Body of pancreas (tissue), 4 donors: ENCODE results near the gene IL17B. TPM values are rescaled to one million over a fixed set of nuclear protein-coding genes. Genes with fewer than 3 reads are reported as not detected.

Experiments used
- ATAC-seq: fragments of 150-250 bp; one replicate; pipeline ENCODE4 v1.9.1; 2016
- DNase-seq, 4 donors: peaks; one replicate each; pipeline ENCODE4 v3.0.0-alpha.2; 2019
- H3K27ac ChIP-seq, 4 donors: fragments of 200-600 bp; sonication (generic); 1 replicate in 3 of 4; 2 replicates in 1 of 4; pipeline versions ENCODE4 v1.5.1 to v1.6.1; 2016 to 2019; ENCODE audit warnings: mild to moderate bottlenecking in 1 of 4, mixed read lengths in 1 of 4, moderate library complexity in 1 of 4
- H3K27me3 ChIP-seq, 2 donors: fragments of 200-600 bp; sonication (generic); one replicate each; pipeline ENCODE4 v1.6.0; 2016; ENCODE audit warnings: mild to moderate bottlenecking in 1 of 2
- H3K36me3 ChIP-seq, 2 donors: fragments of 200-600 bp; sonication (generic); replicated peaks in 1 of 2; 2 replicates each; pipeline ENCODE4 v1.5.1; 2016; ENCODE audit warnings: low read depth in 2 of 2; ENCODE audit not compliant: insufficient read depth in 1 of 2
- H3K4me1 ChIP-seq: fragments of 200-600 bp; sonication (generic); one replicate; pipeline ENCODE4 v1.6.0; 2016
- H3K4me3 ChIP-seq, 2 donors: fragments of 200-600 bp; sonication (generic); 1 replicate in 1 of 2; 2 replicates in 1 of 2; pipeline ENCODE4 v1.5.1; 2016 to 2019
- H3K9me3 ChIP-seq, 3 donors: fragments of 200-600 bp; sonication (generic); 1 replicate in 2 of 3; 2 replicates in 1 of 3; pipeline ENCODE4 v1.5.1; 2016
- POLR2A ChIP-seq, 3 donors: fragments of 450-650 bp; IDR thresholded peaks; one replicate each; pipeline ENCODE4 v1.6.1; 2016; ENCODE audit warnings: antibody characterized with exemption in 3 of 3, mild to moderate bottlenecking in 2 of 3
- WGBS, 2 donors: methylation state at CpG; one replicate each; pipeline ENCODE4 v1.1.5; 2017; 5-methylcytosine and 5-hydroxymethylcytosine counted together
- intact Hi-C: fragments of 100-400 bp; cut with DNase I; formaldehyde crosslinking; loops from one replicate; pipeline ENCODE4 v1.15.1; 2023
- total RNA-seq, 2 donors: library from RNA; depleted of rRNA; stranded (reverse); fragments of >200 nt; gene quantifications; one replicate each; pipeline ENCODE4 v1.1.0, GENCODE V29; 2016
- TF ChIP-seq, protein P1 (sequence below), 7 experiments: fragments of 450-650 bp in 4 of 7; fragments of 200-600 bp in 3 of 7; sonication (generic) in 3 of 7; IDR thresholded peaks; one replicate each; pipeline ENCODE4 v1.5.1; 2016 to 2019; ENCODE audit warnings: antibody characterized with exemption in 7 of 7

The IL17B gene, protein sequence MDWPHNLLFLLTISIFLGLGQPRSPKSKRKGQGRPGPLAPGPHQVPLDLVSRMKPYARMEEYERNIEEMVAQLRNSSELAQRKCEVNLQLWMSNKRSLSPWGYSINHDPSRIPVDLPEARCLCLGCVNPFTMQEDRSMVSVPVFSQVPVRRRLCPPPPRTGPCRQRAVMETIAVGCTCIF
- total RNA-seq, result not detected

DNA sequence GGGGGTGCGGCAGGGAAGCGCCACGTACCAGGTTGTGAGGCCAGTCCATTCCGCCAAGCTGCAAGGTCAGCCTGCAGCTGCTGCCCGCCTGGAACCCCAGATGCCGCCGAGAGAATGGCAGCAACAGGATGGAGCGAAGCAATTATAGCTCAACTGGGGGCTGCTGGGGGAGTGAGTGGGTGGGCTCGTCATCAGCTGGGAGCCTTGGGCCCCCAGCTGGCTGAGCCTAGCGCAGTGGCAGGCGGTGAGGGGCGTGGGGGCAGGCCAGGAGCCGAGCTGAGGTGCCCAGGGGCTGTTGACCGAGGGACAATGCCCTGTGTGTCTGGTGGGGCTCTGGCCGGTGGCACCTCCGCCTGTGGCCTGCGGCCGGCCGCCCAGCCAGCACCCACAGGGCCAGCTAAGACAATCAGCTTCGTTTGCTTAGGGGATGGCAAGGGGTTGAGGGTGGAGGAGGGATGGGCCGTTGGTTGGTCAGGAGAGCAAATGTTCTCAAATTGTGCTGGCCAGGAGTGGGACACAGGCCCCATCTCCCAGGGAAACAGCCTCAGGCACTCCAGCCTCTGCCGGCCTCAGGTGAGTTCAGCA, at the start of gene IL17B:
IL17B (minus strand) TSS at position 116 of the 585 bp plus-strand sequence; CDS start at position 49, 67 bp downstream.
- Histone ChIP-seq H3K27ac (no peak within 1 kb of the TSS), H3K36me3 (no peaks in the 10 kb centered on the region), H3K4me1 (no peaks in the 10 kb centered on the region), H3K27me3 (no peaks in the 10 kb centered on the region), H3K9me3 (no peaks in the 10 kb centered on the region), H3K4me3 (no peak within 1 kb of the TSS)
- TF ChIP-seq, protein P1, sequence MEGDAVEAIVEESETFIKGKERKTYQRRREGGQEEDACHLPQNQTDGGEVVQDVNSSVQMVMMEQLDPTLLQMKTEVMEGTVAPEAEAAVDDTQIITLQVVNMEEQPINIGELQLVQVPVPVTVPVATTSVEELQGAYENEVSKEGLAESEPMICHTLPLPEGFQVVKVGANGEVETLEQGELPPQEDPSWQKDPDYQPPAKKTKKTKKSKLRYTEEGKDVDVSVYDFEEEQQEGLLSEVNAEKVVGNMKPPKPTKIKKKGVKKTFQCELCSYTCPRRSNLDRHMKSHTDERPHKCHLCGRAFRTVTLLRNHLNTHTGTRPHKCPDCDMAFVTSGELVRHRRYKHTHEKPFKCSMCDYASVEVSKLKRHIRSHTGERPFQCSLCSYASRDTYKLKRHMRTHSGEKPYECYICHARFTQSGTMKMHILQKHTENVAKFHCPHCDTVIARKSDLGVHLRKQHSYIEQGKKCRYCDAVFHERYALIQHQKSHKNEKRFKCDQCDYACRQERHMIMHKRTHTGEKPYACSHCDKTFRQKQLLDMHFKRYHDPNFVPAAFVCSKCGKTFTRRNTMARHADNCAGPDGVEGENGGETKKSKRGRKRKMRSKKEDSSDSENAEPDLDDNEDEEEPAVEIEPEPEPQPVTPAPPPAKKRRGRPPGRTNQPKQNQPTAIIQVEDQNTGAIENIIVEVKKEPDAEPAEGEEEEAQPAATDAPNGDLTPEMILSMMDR (IDR thresholded peaks at IDR 0.05), result no peak
- no peak for TF ChIP-seq POLR2A (IDR thresholded peaks at IDR 0.05)
- intact Hi-C loops, result no loop called here
- 79 to 80% methylated on average over 18 to 19 of the region's 22 CpGs for WGBS, 2 donors
- no peak for ATAC-seq
- no peak for DNase-seq

DNA sequence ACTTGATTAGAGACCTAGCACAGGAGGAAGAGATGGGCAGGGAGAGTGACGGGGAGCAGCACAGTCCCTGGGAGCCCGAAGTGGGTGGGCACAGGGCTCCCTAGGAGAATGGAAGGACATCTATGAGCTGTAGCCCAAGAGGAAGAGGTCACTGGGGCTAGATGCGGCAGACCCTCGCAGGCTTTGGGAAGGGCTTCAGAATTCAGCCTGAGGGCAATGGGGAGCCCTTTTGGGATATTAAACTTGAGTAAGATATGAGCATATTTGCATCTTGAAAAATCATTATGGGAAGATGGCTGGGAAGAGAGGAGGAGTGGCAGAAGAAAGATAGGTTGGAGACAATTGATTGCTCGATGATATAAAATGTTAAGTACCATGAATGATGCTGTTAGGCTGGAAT, 48.9 kb upstream of the IL17B start:
- Histone ChIP-seq H3K4me1 (peaks cover 10% of the 10 kb centered on the region), H3K27me3 (no peaks in the 10 kb centered on the region), H3K36me3 (no peaks in the 10 kb centered on the region), H3K4me3 (no peak overlapping the region), H3K27ac (no peak overlapping the region), H3K9me3 (no peaks in the 10 kb centered on the region)
- ATAC-seq (no peak), DNase-seq (no peak)
- TF ChIP-seq, protein P1 (IDR thresholded peaks at IDR 0.05), result no peak
- TF ChIP-seq POLR2A (IDR thresholded peaks at IDR 0.05), result no peak
- 86 to 87% methylated on average over 5 of the region's 5 CpGs for WGBS, 2 donors
- intact Hi-C loops, result no loop called here

DNA sequence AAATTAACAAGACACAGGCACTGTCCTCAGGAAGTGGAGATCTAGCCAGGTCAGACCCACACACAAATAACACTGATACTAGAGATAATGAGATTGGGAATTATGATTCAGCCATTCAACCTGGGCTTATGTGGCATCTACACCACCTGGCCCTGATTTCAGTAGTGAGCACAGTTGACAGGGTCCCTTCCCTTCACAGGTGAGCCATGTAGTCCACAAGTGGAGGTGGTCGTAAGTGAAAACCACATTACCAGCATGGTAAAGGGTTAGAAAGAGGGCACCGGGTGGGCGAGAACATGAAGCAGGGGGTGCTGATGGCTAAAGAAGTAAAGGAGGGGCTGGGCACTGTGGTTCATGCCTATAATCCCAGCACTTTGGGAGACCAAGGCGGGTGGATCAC, 48.3 kb upstream of the IL17B start:
- intact Hi-C loops, result no loop called here
- no peaks in the 10 kb centered on the region for H3K9me3 ChIP-seq
- 68 to 86% methylated on average over 4 of the region's 4 CpGs for WGBS, 2 donors
- no peak for ATAC-seq
- H3K27ac ChIP-seq, result no peak overlapping the region
- no peaks in the 10 kb centered on the region for H3K36me3 ChIP-seq
- H3K4me3 ChIP-seq, result no peak overlapping the region
- TF ChIP-seq, protein P1 (IDR thresholded peaks at IDR 0.05), result no peak
- no peak for TF ChIP-seq POLR2A (IDR thresholded peaks at IDR 0.05)
- no peak for DNase-seq
- no peaks in the 10 kb centered on the region for H3K27me3 ChIP-seq
- H3K4me1 ChIP-seq, result peaks cover 10% of the 10 kb centered on the region

DNA sequence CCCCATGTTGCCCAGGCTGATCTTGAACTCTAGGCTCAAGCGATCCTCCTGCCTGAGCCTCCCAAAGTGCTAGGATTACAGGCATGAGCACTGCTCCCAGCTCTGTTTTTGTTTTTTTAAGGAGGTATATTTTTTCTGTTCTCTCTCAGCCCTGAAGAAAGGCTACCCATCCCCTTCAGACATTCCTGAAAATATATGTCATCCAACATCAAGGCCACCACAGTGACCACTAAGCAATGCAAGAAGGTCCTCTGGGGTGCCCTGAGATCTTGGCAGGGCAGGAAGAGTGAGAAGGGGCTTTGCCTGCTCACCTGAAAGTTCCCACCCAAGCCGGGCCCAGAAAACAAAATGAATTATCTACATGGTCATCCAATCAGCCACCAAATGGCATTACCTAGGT, 47.8 kb upstream of the IL17B start:
- TF ChIP-seq, protein P1 (IDR thresholded peaks at IDR 0.05), result no peak
- no peak for TF ChIP-seq POLR2A (IDR thresholded peaks at IDR 0.05)
- DNase-seq, result no peak
- H3K4me1 ChIP-seq, result peaks cover 10% of the 10 kb centered on the region
- intact Hi-C loops, result no loop called here
- no peaks in the 10 kb centered on the region for H3K36me3 ChIP-seq
- H3K9me3 ChIP-seq, result no peaks in the 10 kb centered on the region
- no peak for ATAC-seq
- H3K27me3 ChIP-seq, result no peaks in the 10 kb centered on the region
- no peak overlapping the region for H3K27ac ChIP-seq
- WGBS, 2 donors, result 94 to 95% methylated on average over 2 of the region's 2 CpGs
- H3K4me3 ChIP-seq, result no peak overlapping the region

DNA sequence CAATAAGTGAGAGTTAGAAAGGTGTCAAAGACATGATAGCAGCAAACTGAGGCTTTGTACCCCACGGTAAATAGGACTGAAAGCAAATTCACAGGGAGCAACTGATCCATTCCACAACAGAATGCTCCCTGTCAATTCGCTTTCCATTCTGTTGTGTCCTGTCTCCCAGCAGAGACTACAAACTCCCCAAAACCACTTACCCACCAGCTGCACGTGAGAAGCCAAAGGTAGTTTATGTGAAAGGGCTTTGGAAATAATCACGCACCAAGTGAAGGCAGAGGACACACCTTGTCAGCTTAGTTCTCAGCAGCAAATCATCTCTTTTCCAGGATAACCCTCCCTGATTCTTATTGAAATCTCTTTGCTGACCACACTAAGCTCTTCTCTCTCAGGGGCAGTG, 46.6 kb upstream of the IL17B start:
- H3K36me3 ChIP-seq, result no peaks in the 10 kb centered on the region

More for the DNA sequence above, 46.6 kb upstream of the IL17B start:
- intact Hi-C loops, result no loop called here
- H3K27me3 ChIP-seq, result no peaks in the 10 kb centered on the region
- H3K4me3 ChIP-seq, result no peak overlapping the region
- H3K27ac ChIP-seq, result no peak overlapping the region
- no peaks in the 10 kb centered on the region for H3K9me3 ChIP-seq
- DNase-seq (no peak), ATAC-seq (no peak)
- WGBS, 2 donors, result 79 to 84% methylated on average over 4 of the region's 4 CpGs
- TF ChIP-seq POLR2A (IDR thresholded peaks at IDR 0.05), result no peak
- TF ChIP-seq, protein P1 (IDR thresholded peaks at IDR 0.05), result no peak
- peaks cover 7% of the 10 kb centered on the region for H3K4me1 ChIP-seq
